Fibroblast of skin of right biceps (primary cell): Measurements from ENCODE around the gene SERPINA3.
A peak's percentile ranks its signal among the peaks of the same experiment; 100 is the strongest.

Experiments
- DNase-seq: peaks from one replicate; pipeline ENCODE4 v3.0.0-alpha.2; 2013

Gene SERPINA3

GRCh38 chr14:94659901-94660300 is 47.7 kb downstream of the SERPINA3 start:
- peak; percentile 4 for DNase-seq

- no peak for DNase-seq
These were observed 48.2 kb downstream of the SERPINA3 start for GRCh38 chr14:94660306-94660946.

- no peak for DNase-seq
These were observed 51.3 kb downstream of the SERPINA3 start for GRCh38 chr14:94663538-94663937.

GRCh38 chr14:94663965-94664704 is 51.9 kb downstream of the SERPINA3 start:
- DNase-seq: no peak

- peak; percentile 92 for DNase-seq
These were observed 52.9 kb downstream of the SERPINA3 start for GRCh38 chr14:94665121-94665520.

- DNase-seq: no peak
These were observed 53.4 kb downstream of the SERPINA3 start for GRCh38 chr14:94665544-94665943.

- no peak for DNase-seq
These were observed 58.6 kb downstream of the SERPINA3 start for GRCh38 chr14:94670692-94671285.

GRCh38 chr14:94671870-94672444 is 59.8 kb downstream of the SERPINA3 start:
- no peak for DNase-seq

- DNase-seq: no peak
These were observed 60.9 kb downstream of the SERPINA3 start for GRCh38 chr14:94673071-94673470.
